Gastrocnemius medialis (tissue), 4 donors: Measurements from ENCODE around the gene DPH5. TPM values are rescaled to one million over a fixed set of nuclear protein-coding genes. Genes with fewer than 3 reads are reported as not detected.

Experiments
- ATAC-seq, 2 donors: fragments of 150-250 bp; one replicate each; pipeline ENCODE4 v1.9.1; 2016
- DNase-seq, 2 donors: peaks; one replicate each; pipeline ENCODE4 v3.0.0-alpha.2; 2019
- H3K27ac ChIP-seq, 4 donors: fragments of 200-600 bp; sonication (generic); 1 replicate in 1 of 4; 2 replicates in 3 of 4; pipeline ENCODE4 v1.5.1; 2016 to 2018; ENCODE audit warnings: mild to moderate bottlenecking in 2 of 4, moderate library complexity in 1 of 4
- H3K27me3 ChIP-seq, 3 donors: fragments of 200-600 bp; sonication (generic) in 2 of 3; 1 replicate in 1 of 3; 2 replicates in 2 of 3; pipeline versions ENCODE4 v1.5.1 to v1.6.0; 2016 to 2019; ENCODE audit warnings: mild to moderate bottlenecking in 1 of 3, moderate library complexity in 1 of 3
- H3K36me3 ChIP-seq, 2 donors: fragments of 200-600 bp; sonication (generic) in 1 of 2; one replicate each; pipeline ENCODE4 v1.5.1; 2017 to 2018
- H3K4me1 ChIP-seq, 2 donors: fragments of 200-600 bp; sonication (generic) in 1 of 2; one replicate each; pipeline ENCODE4 v1.5.1; 2016 to 2017; ENCODE audit warnings: mild to moderate bottlenecking in 2 of 2
- H3K4me3 ChIP-seq, 4 donors: fragments of 200-600 bp; sonication (generic) in 3 of 4; 1 replicate in 1 of 4; 2 replicates in 3 of 4; pipeline ENCODE4 v1.5.1; 2016 to 2019; ENCODE audit warnings: mild to moderate bottlenecking in 2 of 4
- H3K9me3 ChIP-seq, 3 donors: fragments of 200-600 bp; sonication (generic) in 2 of 3; 1 replicate in 1 of 3; 2 replicates in 2 of 3; pipeline ENCODE4 v1.5.1; 2016 to 2019
- CTCF ChIP-seq, 5 experiments: fragments of 450-650 bp in 3 of 5; fragments of 200-600 bp in 2 of 5; sonication (generic) in 2 of 5; IDR thresholded peaks in 4 of 5; conservative IDR thresholded peaks in 1 of 5; 1 replicate in 4 of 5; 2 replicates in 1 of 5; pipeline ENCODE4 v1.5.1; 2016 to 2019; ENCODE audit warnings: antibody characterized with exemption in 5 of 5, mild to moderate bottlenecking in 3 of 5, moderate library complexity in 3 of 5
- POLR2A ChIP-seq, 2 donors: fragments of 450-650 bp; IDR thresholded peaks; one replicate each; pipeline ENCODE4 v1.6.1; 2017; ENCODE audit warnings: antibody characterized with exemption in 2 of 2, mild to moderate bottlenecking in 2 of 2, moderate library complexity in 2 of 2
- in situ Hi-C, 4 donors: fragments of 200-750 bp; cut with MboI; loops; one replicate each; pipeline versions ENCODE4 v1.15.0 to v1.8.0; 2017; ENCODE audit warnings: low sequenced_read_pairs in 4 of 4
- intact Hi-C: fragments of 100-400 bp; cut with DNase I; formaldehyde crosslinking; loops from one replicate; pipeline ENCODE4 v1.15.1; 2023; ENCODE audit warnings: low total_unique reads
- total RNA-seq, 4 donors: library from RNA; depleted of rRNA; stranded (reverse); fragments of >200 nt; gene quantifications; one replicate each; pipeline versions ENCODE4 v1.1.0 to v1.2.3, GENCODE V29; 2016

The DPH5 gene
- total RNA-seq, 4 donors from 2014 or later, result 9.4 to 30.0 (median 22.2) TPM

- in situ Hi-C loops, result no loop called here
- DNase-seq, result no peak
- H3K4me3 ChIP-seq, result no peak overlapping the region
- TF ChIP-seq CTCF (IDR thresholded peaks at IDR 0.05 in 4 of 5, conservative IDR thresholded peaks at IDR 0.05 in 1 of 5), result no peak
- no peak for TF ChIP-seq POLR2A (IDR thresholded peaks at IDR 0.05)
- H3K36me3 ChIP-seq, result no peaks in the 10 kb centered on the region
- no peaks in the 10 kb centered on the region for H3K27me3 ChIP-seq
- intact Hi-C loops, result no loop called here
- H3K4me1 ChIP-seq, result no peaks in the 10 kb centered on the region
- H3K9me3 ChIP-seq, result no peaks in the 10 kb centered on the region
- no peak for ATAC-seq
- no peak overlapping the region for H3K27ac ChIP-seq
Observed at GRCh38 chr1:101059945-101060542, 34.5 kb upstream of the DPH5 start.

DNA sequence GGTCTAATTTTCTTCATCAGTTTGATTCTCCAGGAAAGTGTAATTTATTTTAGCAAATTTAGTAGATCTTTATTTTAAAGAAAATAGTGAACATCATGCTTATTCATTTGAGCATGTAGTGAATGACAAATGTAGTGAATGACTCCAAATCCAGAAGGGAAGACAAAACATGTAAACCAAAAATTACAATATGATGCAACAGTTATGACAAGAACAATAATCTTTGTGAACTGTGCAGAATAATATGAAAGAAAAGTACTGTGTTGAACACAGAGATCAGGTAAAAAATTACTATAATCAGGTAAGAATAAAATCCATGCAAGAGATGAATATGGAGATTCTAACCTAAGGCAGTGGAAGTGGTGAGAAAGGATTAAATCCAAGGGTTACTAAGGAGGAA lies 30.0 kb upstream of the DPH5 start:
- Histone ChIP-seq H3K4me1 (peaks cover 0 to 5% of the 10 kb centered on the region in 2 donors), H3K4me3 (no peak overlapping the region), H3K9me3 (no peaks in the 10 kb centered on the region), H3K27me3 (no peaks in the 10 kb centered on the region), H3K27ac (no peak overlapping the region), H3K36me3 (no peaks in the 10 kb centered on the region)
- no peak for DNase-seq
- in situ Hi-C loops, result no loop called here
- TF ChIP-seq POLR2A (IDR thresholded peaks at IDR 0.05) (no peak), CTCF (IDR thresholded peaks at IDR 0.05 in 4 of 5, conservative IDR thresholded peaks at IDR 0.05 in 1 of 5) (no peak)
- ATAC-seq, result no peak
- intact Hi-C loops, result no loop called here

DNA sequence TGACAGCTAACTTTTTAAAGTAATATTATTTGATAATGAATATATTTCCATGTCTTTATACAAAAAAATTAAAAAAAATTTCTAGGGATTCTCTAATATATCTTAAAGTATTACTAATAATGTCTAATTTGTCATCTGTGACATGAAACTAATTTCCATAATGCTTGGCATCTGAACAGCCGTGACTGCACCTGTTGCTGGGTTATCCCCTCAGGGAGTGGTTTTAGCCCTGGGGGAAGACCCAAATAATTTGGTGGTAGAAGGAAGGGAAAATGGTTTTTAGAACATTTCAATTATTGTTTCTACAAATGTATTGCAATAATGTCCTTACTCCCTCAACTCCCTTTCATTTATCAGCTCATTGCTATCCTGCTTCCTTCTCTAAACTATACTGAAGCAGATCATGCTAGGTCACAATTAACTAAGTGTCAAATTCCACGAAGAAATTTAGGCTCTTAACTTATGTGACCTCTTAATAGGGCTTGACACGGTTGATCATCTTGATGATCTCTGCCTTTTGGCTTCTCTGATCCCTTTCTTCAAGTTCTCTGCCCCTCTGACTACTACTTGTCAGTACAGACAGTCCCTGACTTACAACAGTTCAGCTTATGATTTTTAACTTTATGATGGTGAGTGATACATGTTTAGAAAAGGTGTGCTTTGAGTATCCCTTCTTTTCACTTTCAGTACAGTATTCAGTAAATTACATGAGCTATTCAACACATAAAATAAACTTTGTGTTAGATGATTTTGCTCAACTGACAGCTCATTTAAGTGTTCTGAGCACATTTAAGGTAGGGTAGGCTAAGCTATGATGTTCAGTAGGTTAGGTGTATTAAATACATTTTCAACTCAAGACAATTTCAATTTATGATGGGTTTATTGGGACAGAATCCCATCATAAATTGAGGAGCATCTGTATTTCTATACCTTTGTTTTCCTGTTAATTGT lies 26.4 kb upstream of the DPH5 start:
- Histone ChIP-seq H3K27ac (no peak overlapping the region), H3K4me3 (no peak overlapping the region), H3K4me1 (peaks cover 0 to 5% of the 10 kb centered on the region in 2 donors), H3K9me3 (no peaks in the 10 kb centered on the region), H3K27me3 (no peaks in the 10 kb centered on the region), H3K36me3 (no peaks in the 10 kb centered on the region)
- ATAC-seq (no peak), DNase-seq (no peak)
- intact Hi-C loops (no loop called here), in situ Hi-C loops (no loop called here)
- TF ChIP-seq POLR2A (IDR thresholded peaks at IDR 0.05), result no peak
- TF ChIP-seq CTCF (IDR thresholded peaks at IDR 0.05 in 4 of 5, conservative IDR thresholded peaks at IDR 0.05 in 1 of 5), result no peak

DNA sequence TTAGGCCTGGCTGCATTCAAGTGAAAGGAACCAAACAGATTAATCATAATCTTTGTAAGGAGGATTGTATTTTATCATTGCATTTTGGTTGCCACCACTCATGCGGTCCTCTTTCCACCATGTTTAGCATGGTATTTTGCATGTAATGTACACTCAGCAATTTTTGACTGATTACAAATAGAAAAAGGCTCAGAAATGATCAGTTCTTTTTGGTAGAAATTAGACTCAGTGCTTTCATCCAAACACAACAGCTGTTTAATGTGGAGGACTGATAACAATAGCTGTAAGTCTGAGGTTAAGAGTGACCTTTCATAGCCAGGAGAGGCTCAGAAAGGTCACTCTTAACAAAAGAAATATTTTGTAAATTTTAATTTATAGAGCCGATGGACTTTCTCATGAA lies 25.3 kb upstream of the DPH5 start:
- TF ChIP-seq POLR2A (IDR thresholded peaks at IDR 0.05), result no peak
- TF ChIP-seq CTCF (IDR thresholded peaks at IDR 0.05 in 4 of 5, conservative IDR thresholded peaks at IDR 0.05 in 1 of 5), result no peak
- H3K9me3 ChIP-seq, result no peaks in the 10 kb centered on the region
- no peak overlapping the region for H3K4me3 ChIP-seq
- no peak for DNase-seq
- H3K4me1 ChIP-seq, result peaks cover 0 to 5% of the 10 kb centered on the region in 2 donors
- ATAC-seq, result no peak
- H3K27me3 ChIP-seq, result no peaks in the 10 kb centered on the region
- intact Hi-C loops (no loop called here), in situ Hi-C loops (no loop called here)
- H3K36me3 ChIP-seq, result no peaks in the 10 kb centered on the region
- H3K27ac ChIP-seq, result no peak overlapping the region
